ENCODE data around the gene UGT3A1.

The UGT3A1 gene

DNA sequence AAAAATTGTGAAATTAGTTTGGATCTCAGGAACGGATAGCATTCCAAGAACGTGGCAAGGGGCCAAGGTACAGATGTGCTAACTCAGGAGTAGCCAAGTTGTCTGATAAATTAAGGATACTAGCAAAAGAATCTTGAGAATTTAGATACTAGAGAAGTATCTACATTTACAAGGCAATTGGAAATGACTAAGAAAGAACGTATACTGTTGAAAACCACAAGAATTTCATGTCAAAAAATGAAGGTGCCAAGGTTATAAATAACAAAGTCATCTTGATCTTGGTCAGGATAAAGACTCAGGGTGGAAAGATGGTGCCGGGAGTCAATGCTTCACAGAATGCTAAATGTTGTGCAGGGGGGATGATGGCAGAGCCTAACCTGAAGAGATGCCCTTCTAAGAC is 72.0 kb downstream of the UGT3A1 start:
- in situ Hi-C loops (cut with MboI; ENCODE audit: low sequenced_read_pairs) = no loop called here

DNA sequence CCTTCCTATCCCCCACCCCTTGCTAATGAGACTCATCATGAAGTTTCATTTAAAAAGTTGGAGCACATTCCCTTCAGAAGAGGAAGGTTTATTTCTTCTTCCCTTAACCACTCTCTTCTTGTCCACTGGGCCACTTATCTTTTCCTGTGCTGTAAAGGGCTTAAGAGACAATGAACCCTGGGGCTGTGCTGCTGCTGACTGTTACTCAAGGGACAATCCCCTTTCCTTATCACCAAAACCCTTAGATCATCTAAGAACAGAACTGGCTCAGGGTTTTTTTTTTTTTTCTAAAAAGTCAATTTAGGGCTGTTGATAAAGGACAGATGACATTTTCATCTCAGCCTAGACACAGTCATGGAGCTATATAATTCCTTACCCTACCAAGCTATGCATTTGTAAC is 82.4 kb downstream of the UGT3A1 start:
- in situ Hi-C loops (cut with MboI; ENCODE audit: low sequenced_read_pairs) = no loop called here

DNA sequence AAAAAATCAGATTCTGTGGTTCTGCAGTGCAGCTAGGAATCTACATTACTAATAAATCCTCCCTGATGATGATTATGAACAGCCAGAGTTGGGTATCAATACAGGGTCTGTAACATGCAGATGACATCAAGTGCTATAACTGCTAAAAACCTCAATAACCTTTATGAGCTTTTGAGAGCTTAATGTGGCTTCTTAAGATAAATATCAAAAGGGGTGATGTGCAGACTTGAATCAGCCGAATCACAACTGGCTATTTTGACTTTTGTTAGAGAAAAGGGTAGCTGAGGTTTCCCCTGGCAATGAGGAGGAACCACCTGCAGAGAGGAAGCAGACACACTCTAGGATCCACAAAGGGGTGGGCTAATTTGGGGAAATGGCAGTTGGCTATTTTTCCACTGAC is 83.0 kb downstream of the UGT3A1 start:
- in situ Hi-C loops (cut with MboI; ENCODE audit: low sequenced_read_pairs) = no loop called here

DNA sequence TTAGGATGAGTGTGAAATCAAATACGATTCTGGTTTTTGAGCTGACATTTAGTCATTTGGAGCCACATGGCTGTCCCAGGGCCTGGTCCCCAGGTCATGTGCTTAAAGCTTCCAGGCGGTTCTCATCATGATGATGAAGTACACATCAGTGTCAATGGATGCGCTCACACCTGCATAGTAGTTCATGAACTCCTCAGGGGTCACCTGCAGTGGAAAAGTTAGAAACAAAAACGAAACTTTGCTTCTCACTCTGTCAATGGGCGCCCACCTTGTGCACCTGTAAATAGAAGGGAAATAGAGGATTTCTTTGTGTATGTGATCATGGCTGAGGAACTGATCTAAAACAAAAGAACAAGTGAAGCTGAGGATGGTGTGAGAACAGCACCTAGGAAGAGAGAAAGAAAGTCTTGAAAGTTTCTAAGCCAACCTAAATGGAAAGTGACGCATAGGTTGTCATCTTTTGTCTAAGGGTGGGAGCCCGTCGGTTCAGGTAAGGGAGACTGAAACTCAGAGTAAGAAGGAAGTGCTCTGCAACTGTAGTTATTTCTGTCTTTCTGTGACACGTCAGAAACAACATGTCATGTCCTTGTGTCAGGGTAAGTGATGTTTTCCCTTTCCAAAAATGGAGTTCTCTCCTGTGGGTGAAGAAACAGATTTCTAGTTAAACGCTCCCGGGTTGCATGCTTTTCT is 86.6 kb downstream of the UGT3A1 start:
- in situ Hi-C loops (cut with MboI; ENCODE audit: low sequenced_read_pairs) = no loop called here

DNA sequence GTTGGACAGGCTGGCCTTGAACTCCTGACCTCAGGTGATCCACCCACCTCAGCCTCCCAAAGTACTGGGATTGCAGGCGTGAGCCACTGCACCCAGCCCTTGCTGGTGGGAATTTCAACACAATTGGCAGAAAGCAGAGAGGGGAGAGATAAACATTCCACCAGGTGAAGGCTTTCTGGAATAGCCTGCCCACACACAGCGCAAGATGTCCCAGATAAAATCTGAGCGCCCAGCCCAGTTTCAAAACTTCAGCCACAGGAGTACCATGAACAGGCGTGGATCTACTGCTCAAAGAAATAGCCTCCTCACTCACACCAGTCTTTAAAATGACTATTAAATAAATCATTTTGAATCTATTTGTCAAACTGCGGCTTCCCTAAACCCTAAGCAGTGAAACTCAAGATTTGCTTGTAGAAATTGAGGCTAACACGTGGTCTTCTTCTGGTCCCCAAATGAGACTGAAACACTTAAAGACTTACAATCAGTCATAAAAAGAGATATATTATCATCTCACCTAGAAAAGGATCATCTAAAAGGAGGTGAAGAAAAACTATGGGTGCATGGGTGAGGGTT is 87.5 kb downstream of the UGT3A1 start:
- in situ Hi-C loops (cut with MboI; ENCODE audit: low sequenced_read_pairs) = no loop called here

DNA sequence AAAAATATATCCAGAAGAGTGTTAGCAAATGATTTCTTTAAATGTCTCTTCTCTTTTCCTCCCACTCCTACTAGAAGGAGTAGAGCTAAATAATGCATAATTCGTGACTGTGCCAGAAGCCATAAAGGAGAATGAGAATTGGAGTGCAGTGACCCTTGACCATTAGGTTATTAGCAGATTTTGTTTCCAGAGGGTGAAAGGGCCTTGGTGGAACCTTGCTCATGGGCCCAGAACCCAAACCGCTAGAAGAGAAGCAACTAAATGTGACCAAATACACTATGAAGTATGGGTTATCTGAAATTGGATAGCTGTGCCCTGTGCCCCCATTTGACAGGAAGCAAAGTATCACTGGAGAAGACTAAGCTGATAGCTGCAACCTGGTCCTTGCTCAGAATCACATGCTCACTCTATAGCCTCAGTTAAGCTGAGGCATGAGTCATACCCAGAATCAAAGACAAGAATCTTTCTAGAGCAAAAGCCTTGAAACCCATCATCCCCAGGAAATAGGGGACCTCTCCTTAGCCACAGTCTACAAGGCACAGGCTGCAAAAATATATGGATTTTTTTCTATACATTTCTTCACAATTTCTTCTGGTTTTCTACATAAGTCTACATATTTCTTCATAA is 89.0 kb downstream of the UGT3A1 start:
- in situ Hi-C loops (cut with MboI; ENCODE audit: low sequenced_read_pairs) = no loop called here

Data from HL-60/S4 (cell line).